Astrocyte (in vitro differentiated cells and primary cell): ENCODE data around the gene LYST.

Experiments used
- EZH2 ChIP-seq: IDR thresholded peaks from 2 replicates; pipeline ENCODE4 v1.6.1; 2012; ENCODE audit warnings: mild to moderate bottlenecking, low read length, inconsistent platforms; ENCODE audit not compliant: insufficient read depth
- TF ChIP-seq, protein P1 (sequence below): IDR thresholded peaks from 2 replicates; pipeline ENCODE4 v1.5.1; 2011; ENCODE audit warnings: low read depth, mild to moderate bottlenecking, inconsistent platforms, low read length, moderate library complexity; ENCODE audit not compliant: insufficient read depth

DNA sequence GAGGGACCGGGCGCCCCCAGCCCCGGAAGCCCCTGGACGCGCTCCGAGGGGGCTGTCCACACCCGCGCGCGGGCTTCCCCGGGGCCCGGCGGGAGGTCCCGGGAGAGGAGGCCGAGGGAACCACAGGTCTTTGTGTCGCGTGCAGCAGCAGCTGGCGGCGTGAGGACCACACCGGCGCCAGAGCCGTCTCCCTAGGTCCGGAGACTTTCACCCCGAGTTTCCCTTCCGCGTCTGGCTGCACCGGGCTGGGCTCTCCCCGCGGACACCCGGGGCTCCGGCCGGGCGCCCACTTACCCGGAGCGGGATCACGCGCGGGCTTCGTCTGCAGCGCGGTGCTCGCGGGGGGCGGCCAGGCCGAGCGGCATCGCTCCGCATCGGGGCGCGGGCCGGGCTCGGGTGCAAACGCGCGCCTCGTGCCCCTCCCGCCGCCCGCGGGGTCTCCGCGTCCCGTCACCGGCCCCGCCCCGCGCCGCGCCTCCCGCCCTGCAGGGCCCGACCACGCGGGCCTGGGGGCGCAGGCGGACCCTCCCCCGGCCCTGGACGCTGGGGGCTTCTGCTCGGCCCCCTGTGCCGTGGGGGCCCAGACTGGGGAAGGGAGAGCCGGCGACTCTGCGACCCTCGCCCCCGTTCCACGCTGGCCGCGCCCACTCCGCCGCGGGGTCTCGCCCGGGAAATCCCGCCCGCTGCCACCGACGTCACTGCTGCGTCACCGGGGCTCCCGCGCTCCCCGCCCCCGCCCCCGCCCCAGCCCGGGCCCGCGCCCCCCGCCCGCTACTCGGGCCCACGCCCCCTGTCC lies 217.1 kb downstream of the LYST start, which contains the start of gene GNG4:
- TF ChIP-seq, protein P1, sequence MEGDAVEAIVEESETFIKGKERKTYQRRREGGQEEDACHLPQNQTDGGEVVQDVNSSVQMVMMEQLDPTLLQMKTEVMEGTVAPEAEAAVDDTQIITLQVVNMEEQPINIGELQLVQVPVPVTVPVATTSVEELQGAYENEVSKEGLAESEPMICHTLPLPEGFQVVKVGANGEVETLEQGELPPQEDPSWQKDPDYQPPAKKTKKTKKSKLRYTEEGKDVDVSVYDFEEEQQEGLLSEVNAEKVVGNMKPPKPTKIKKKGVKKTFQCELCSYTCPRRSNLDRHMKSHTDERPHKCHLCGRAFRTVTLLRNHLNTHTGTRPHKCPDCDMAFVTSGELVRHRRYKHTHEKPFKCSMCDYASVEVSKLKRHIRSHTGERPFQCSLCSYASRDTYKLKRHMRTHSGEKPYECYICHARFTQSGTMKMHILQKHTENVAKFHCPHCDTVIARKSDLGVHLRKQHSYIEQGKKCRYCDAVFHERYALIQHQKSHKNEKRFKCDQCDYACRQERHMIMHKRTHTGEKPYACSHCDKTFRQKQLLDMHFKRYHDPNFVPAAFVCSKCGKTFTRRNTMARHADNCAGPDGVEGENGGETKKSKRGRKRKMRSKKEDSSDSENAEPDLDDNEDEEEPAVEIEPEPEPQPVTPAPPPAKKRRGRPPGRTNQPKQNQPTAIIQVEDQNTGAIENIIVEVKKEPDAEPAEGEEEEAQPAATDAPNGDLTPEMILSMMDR, result no peak
- TF ChIP-seq EZH2, result peak; percentile 83
